Gastrocnemius medialis (tissue), 4 donors: ENCODE results near the gene SPATA31E1. TPM values are rescaled to one million over a fixed set of nuclear protein-coding genes. Genes with fewer than 3 reads are reported as not detected.

ENCODE experiments used
- ATAC-seq, 2 donors: fragments of 150-250 bp; one replicate each; pipeline ENCODE4 v1.9.1; 2016
- DNase-seq, 2 donors: peaks; one replicate each; pipeline ENCODE4 v3.0.0-alpha.2; 2019
- H3K27ac ChIP-seq, 4 donors: fragments of 200-600 bp; sonication (generic); 1 replicate in 1 of 4; 2 replicates in 3 of 4; pipeline ENCODE4 v1.5.1; 2016 to 2018; ENCODE audit warnings: mild to moderate bottlenecking in 2 of 4, moderate library complexity in 1 of 4
- H3K27me3 ChIP-seq, 3 donors: fragments of 200-600 bp; sonication (generic) in 2 of 3; 1 replicate in 1 of 3; 2 replicates in 2 of 3; pipeline versions ENCODE4 v1.5.1 to v1.6.0; 2016 to 2019; ENCODE audit warnings: mild to moderate bottlenecking in 1 of 3, moderate library complexity in 1 of 3
- H3K36me3 ChIP-seq, 2 donors: fragments of 200-600 bp; sonication (generic) in 1 of 2; one replicate each; pipeline ENCODE4 v1.5.1; 2017 to 2018
- H3K4me1 ChIP-seq, 2 donors: fragments of 200-600 bp; sonication (generic) in 1 of 2; one replicate each; pipeline ENCODE4 v1.5.1; 2016 to 2017; ENCODE audit warnings: mild to moderate bottlenecking in 2 of 2
- H3K4me3 ChIP-seq, 4 donors: fragments of 200-600 bp; sonication (generic) in 3 of 4; 1 replicate in 1 of 4; 2 replicates in 3 of 4; pipeline ENCODE4 v1.5.1; 2016 to 2019; ENCODE audit warnings: mild to moderate bottlenecking in 2 of 4
- H3K9me3 ChIP-seq, 3 donors: fragments of 200-600 bp; sonication (generic) in 2 of 3; 1 replicate in 1 of 3; 2 replicates in 2 of 3; pipeline ENCODE4 v1.5.1; 2016 to 2019
- POLR2A ChIP-seq, 2 donors: fragments of 450-650 bp; IDR thresholded peaks; one replicate each; pipeline ENCODE4 v1.6.1; 2017; ENCODE audit warnings: antibody characterized with exemption in 2 of 2, mild to moderate bottlenecking in 2 of 2, moderate library complexity in 2 of 2
- in situ Hi-C, 4 donors: fragments of 200-750 bp; cut with MboI; loops; one replicate each; pipeline versions ENCODE4 v1.15.0 to v1.8.0; 2017; ENCODE audit warnings: low sequenced_read_pairs in 4 of 4
- intact Hi-C: fragments of 100-400 bp; cut with DNase I; formaldehyde crosslinking; loops from one replicate; pipeline ENCODE4 v1.15.1; 2023; ENCODE audit warnings: low total_unique reads
- total RNA-seq, 4 donors: library from RNA; depleted of rRNA; stranded (reverse); fragments of >200 nt; gene quantifications; one replicate each; pipeline versions ENCODE4 v1.1.0 to v1.2.3, GENCODE V29; 2016
- TF ChIP-seq, protein P1 (sequence below), 5 experiments: fragments of 450-650 bp in 3 of 5; fragments of 200-600 bp in 2 of 5; sonication (generic) in 2 of 5; IDR thresholded peaks in 4 of 5; conservative IDR thresholded peaks in 1 of 5; 1 replicate in 4 of 5; 2 replicates in 1 of 5; pipeline ENCODE4 v1.5.1; 2016 to 2019; ENCODE audit warnings: antibody characterized with exemption in 5 of 5, mild to moderate bottlenecking in 3 of 5, moderate library complexity in 3 of 5

Gene SPATA31E1
- total RNA-seq, 4 donors from 2014 or later: not detected

DNA sequence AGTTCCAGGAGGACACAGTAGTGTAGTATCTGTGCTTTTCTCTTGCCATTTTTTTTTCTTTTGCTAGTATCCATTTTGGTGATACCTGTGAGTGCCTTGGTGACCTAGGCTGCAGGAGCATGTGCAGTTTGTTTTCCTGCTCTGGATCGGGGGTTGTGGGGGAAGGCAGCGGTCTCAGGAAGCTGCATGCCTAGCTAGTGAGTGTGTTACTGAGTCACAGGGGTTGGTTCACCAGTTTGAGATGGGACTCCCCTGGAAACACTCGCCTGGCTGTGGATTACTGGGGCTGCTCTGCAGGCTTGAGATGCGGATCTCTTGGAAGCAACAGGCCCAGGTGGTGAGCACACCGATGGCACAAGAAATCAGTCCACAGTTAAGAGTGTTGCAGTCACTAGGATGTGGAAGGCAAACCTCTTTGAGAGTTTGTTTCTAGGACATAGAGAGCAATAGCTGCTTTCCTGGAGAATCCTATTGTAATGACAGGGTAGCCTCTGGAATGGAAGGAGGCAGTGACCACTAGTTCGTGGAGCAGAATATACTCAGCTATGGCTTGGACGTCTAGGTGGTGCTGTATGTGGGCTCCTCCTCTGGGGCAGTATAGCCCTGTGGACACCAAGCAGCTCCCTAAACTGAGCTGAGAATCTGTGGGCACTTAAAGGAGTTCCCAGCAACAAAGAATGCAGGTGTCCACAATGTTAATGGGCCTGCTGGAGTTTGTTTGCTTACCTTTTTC lies 20.0 kb upstream of the SPATA31E1 start:
- Histone ChIP-seq H3K4me3 (no peak overlapping the region), H3K4me1 (no peaks in the 10 kb centered on the region), H3K27me3 (no peaks in the 10 kb centered on the region), H3K36me3 (no peaks in the 10 kb centered on the region), H3K27ac (no peak overlapping the region), H3K9me3 (no peaks in the 10 kb centered on the region)
- ATAC-seq (no peak), DNase-seq (no peak)
- in situ Hi-C loops: no loop called here
- intact Hi-C loops: no loop called here
- TF ChIP-seq, protein P1, sequence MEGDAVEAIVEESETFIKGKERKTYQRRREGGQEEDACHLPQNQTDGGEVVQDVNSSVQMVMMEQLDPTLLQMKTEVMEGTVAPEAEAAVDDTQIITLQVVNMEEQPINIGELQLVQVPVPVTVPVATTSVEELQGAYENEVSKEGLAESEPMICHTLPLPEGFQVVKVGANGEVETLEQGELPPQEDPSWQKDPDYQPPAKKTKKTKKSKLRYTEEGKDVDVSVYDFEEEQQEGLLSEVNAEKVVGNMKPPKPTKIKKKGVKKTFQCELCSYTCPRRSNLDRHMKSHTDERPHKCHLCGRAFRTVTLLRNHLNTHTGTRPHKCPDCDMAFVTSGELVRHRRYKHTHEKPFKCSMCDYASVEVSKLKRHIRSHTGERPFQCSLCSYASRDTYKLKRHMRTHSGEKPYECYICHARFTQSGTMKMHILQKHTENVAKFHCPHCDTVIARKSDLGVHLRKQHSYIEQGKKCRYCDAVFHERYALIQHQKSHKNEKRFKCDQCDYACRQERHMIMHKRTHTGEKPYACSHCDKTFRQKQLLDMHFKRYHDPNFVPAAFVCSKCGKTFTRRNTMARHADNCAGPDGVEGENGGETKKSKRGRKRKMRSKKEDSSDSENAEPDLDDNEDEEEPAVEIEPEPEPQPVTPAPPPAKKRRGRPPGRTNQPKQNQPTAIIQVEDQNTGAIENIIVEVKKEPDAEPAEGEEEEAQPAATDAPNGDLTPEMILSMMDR (IDR thresholded peaks at IDR 0.05 in 4 of 5, conservative IDR thresholded peaks at IDR 0.05 in 1 of 5): no peak
- TF ChIP-seq POLR2A (IDR thresholded peaks at IDR 0.05): no peak

DNA sequence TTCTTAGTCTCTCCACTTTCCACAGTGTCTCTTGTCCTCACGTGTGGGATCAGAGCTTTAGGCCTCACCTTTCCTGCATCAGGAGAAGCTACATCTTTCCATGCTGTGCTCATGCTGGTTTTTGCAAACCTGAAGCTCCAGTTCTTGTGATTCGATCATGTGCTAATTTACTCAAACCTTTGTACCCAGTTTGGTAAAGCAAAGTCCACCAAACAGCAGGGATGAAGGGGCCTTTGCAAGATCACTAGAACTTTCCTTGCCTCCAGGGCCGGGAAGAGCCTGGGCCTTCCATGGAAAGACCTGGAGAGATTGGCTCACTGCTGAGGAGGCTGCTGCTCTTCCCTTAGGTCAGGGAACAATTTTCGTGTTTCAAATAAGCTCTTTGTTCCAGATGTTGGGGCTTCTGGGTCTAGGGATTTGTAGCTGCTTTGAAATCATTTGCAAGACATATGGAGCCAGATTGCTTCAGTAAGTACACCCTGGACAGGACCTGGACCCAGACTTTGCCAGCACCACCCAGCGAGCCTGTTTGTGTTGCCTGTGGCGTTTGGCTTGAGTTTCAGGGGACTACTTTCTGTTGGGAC lies 18.7 kb upstream of the SPATA31E1 start:
- intact Hi-C loops (no loop called here), in situ Hi-C loops (no loop called here)
- Histone ChIP-seq H3K27me3 (no peaks in the 10 kb centered on the region), H3K4me1 (no peaks in the 10 kb centered on the region), H3K9me3 (no peaks in the 10 kb centered on the region), H3K4me3 (no peak overlapping the region), H3K27ac (no peak overlapping the region), H3K36me3 (no peaks in the 10 kb centered on the region)
- no peak for ATAC-seq
- DNase-seq: no peak
- TF ChIP-seq POLR2A (IDR thresholded peaks at IDR 0.05): no peak
- TF ChIP-seq, protein P1 (IDR thresholded peaks at IDR 0.05 in 4 of 5, conservative IDR thresholded peaks at IDR 0.05 in 1 of 5): no peak

DNA sequence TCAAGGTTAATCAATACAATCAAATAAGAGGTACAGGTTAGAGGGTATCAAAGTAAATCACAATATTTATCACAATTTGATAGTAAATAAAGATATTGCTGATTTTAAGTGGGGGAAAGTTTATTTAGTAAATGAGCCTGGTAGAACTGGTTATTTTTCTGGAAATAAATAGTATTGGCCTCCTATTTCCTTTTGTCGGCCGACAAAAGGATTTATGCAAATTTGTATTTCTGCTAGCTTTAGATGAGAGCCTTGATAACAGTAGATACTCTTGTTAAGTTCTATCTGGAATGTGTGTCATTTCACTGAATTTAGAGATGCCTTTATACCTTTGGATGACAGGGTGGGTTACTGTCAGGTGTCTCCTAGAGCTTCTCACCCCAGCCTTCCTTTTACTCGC lies 17.8 kb upstream of the SPATA31E1 start:
- intact Hi-C loops (no loop called here), in situ Hi-C loops (no loop called here)
- Histone ChIP-seq H3K36me3 (no peaks in the 10 kb centered on the region), H3K27me3 (no peaks in the 10 kb centered on the region), H3K27ac (no peak overlapping the region), H3K4me1 (no peaks in the 10 kb centered on the region), H3K4me3 (no peak overlapping the region), H3K9me3 (no peaks in the 10 kb centered on the region)
- DNase-seq: no peak
- ATAC-seq: no peak
- TF ChIP-seq, protein P1 (IDR thresholded peaks at IDR 0.05 in 4 of 5, conservative IDR thresholded peaks at IDR 0.05 in 1 of 5): no peak
- no peak for TF ChIP-seq POLR2A (IDR thresholded peaks at IDR 0.05)

DNA sequence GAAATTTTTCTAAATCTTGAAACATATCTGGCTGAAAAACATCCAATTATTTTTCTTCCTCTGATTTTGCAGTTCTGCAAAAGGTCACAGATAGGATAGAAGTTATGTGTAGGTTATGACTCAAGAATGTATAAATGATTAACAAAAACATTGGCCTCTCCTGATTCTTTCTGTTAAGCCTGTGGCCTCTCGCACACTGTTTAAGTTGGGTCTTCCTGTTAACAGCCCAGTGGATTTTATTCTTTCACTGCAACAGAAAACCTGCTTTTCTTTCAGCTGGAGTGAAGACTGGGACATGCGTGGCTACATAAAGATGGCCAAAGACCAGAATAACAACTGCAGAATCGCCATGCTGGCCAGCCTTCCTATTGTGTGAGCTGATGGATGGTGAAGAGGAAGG lies 17.1 kb upstream of the SPATA31E1 start:
- TF ChIP-seq, protein P1 (IDR thresholded peaks at IDR 0.05 in 4 of 5, conservative IDR thresholded peaks at IDR 0.05 in 1 of 5): no peak
- no peak for TF ChIP-seq POLR2A (IDR thresholded peaks at IDR 0.05)
- ATAC-seq: no peak
- intact Hi-C loops: no loop called here
- H3K36me3 ChIP-seq: no peaks in the 10 kb centered on the region
- no peaks in the 10 kb centered on the region for H3K9me3 ChIP-seq
- no peaks in the 10 kb centered on the region for H3K4me1 ChIP-seq
- H3K27me3 ChIP-seq: no peaks in the 10 kb centered on the region
- DNase-seq: no peak
- H3K4me3 ChIP-seq: no peak overlapping the region
- in situ Hi-C loops: no loop called here
- no peak overlapping the region for H3K27ac ChIP-seq
